HG02981 (cell line): ENCODE data around the gene TNRC6C.
A peak's percentile ranks its signal among the peaks of the same experiment; 100 is the strongest.
"Not testable (repeated sequence)": the region's sequence is repeated elsewhere in the genome, so short reads cannot be mapped to it uniquely, and the experiment has no call there.

Source experiments
- ATAC-seq: cut with Tn5 transposase; IDR thresholded peaks from one replicate; pipeline ENCODE4 v1.9.1; 2021; ENCODE audit warnings: mild to moderate bottlenecking, moderate library complexity; ENCODE audit not compliant: unreplicated experiment

The TNRC6C gene

GRCh38 chr17:77929871-77930436 is 28.5 kb upstream of the TNRC6C start:
- no peak for ATAC-seq

DNA sequence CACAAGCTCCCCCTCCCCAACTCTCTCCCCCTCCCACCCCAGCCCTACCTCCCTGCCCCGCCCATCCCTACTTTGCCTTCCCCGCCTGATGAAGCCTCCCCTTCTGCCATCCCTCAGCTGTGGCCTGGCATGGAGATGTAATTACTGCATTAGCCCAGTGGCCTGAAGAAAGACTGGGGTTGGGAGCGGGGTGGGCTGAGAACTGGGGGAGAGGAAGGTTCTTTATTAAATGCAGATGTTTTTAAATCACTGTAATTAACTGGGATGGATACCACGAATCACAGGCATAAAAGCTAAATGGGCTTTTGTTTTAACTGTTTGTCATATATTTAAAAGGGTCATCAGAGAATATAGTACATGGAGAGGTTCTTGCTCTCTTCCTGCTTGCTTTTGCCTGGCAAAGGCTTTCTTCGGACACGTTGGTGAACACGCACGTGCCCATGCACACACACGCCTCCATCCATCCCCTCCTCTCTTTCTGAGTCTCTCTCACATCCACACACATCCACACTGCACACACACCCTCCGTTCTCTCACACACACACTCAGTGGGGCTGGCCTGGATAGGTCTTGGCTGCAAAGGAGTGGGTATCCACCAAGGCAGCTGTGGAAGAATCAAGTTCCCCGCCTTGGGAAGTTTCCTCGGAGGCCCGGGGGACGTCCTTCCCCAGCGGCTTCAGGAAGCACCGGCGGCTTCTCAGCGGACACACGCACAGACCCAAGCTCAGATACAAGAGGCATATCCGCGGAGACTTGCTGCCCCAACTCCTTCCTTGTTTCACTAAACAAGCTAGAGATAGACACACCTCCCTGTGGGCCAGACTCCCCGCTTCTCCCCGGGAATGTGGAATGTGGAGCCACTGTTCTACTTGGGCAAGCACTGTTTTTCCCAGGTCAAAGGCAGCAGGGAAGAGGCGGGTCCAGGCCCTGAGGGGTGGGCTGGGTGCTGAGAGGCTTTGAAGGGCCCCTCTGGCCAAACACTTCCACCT is 27.4 kb upstream of the TNRC6C start:
- no peak for ATAC-seq

- no peak for ATAC-seq
Measured at GRCh38 chr17:77933777-77934398, 24.6 kb upstream of the TNRC6C start.

GRCh38 chr17:77935121-77935571 is 23.4 kb upstream of the TNRC6C start:
- ATAC-seq, result no peak

DNA sequence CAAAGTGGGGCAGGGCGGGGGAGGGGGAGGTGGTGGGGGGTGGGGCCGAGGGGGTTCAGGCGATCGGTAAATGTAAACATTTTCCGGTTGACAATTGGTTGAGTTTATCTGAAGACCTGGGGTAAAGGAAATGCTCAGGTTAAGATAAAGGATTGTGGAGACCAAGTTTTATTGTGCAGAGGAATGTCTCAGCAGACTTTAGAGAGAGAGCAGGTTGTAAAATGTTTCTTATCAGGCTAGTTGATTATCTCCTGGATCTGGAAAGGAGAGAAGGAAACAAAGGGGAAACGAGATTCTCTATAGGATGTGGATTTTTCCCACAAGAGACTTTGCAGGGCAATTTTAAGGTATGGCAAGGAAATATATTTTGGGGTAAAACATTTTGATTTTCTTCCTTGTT is 22.8 kb upstream of the TNRC6C start:
- not testable (repeated sequence) for ATAC-seq

GRCh38 chr17:77936881-77937280 is 21.6 kb upstream of the TNRC6C start:
- no peak for ATAC-seq

DNA sequence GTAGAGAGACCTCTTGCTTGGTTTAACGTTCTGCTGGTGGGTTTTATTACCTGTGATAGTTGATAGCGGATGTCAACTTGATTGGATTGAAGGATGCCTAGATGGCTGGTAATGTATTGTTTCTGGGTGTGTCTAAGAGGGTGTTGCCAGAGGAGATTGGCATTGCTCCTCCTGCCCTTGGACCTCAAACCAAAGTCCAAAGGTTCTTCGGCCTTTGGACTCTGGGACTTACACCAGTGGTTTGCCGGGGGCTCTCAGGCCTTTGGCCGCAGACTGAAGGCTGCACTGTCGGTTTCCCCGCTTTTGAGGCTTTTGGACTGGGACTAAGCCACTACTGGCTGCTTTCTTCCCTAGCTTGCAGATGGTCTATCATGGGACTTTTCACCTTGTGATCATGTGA is 17.5 kb upstream of the TNRC6C start:
- no peak for ATAC-seq

- no peak for ATAC-seq
Measured at GRCh38 chr17:77942112-77942988, 16.2 kb upstream of the TNRC6C start.

- ATAC-seq, result no peak
Measured at GRCh38 chr17:77943971-77944370, 14.5 kb upstream of the TNRC6C start.

DNA sequence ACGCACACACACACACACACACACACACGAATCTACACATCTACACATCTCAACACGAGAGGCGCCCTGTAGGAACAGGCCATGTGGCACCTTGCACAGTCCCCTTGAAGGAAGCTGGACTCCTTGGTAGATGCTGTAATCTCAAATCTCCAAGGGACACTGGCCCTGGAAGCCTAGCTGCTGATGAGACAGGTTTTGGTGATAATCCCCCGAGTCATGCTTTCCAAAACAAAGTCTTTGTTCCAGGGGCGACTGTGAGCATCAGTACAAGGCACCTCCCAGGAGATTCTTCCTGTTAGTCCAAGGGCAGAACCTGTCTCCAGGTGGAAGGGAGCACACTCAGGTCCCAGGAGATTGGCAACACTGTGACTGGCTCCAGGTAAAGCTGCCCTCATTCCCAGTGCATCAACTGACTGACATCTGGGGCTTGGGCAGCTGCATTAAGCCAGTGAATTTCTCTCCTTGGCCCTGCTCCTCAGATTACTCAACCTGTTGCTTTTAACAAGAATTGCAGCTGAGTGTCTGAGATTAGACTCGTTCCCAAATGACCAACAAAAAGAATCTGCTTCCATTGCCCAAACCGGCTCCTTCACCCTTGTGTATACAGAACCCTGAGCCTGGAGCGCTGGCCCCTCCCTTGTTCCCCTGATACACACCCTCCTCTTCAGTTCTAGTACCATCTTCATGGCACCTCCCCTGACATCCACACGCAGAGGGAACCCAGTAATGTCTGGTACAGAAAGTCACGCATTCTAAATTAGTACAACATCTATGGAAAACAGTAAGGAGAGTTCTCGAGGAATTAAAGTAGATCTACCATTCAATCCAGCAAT is 13.9 kb upstream of the TNRC6C start:
- no peak for ATAC-seq

- ATAC-seq, result no peak
Measured at GRCh38 chr17:77946900-77947645, 11.4 kb upstream of the TNRC6C start.

GRCh38 chr17:77948690-77949114 is 9.8 kb upstream of the TNRC6C start:
- ATAC-seq, result no peak

DNA sequence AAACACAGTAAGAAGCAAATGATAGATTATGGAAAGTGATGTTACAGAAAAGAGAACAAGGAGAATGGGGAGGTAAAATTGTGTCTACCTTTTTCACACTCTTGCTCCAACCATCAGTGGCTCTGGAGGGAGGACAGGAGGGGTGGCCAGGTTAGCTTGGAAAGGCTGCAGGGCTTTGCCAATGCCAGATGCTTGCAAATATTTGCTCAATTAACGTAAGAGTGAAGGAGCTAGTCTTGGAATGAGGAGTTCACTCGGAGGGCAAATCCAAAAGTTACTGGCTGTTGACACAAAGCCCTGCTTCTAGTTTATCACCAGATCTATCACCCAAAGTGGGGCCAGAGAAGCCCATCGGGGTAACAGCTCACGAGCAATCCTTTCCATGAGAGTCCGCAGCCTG is 7.4 kb upstream of the TNRC6C start:
- ATAC-seq, result no peak

- no peak for ATAC-seq
Measured at GRCh38 chr17:77952368-77952767, 6.1 kb upstream of the TNRC6C start.

DNA sequence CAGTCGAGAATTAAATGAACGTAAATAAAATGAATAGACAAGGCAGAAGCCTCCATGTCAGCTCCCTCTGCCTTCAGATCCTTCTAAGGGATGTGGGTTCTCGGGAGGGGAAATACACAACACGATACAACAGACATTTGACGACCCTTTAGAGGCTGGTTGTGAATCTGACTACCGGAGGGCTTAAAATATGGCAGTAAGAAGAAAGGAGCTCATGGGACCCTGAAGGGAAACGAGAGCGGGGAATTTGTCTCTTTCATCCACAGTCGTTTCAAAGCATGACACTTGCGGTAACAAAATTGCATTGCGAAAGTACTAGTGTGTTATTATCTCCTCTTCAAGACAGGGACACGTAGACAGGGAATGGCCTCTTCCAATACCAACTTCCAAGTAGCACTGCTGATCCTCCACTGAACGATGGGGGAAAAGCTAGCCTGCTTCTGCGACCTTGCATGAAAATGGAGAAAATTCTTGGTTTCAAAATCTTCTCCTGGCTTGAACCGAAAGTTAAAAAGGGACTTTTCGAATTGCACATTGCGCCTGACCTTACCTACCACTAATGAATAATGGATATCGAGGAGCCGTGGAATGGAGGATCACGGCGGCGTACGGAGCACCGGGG is 1.2 kb upstream of the TNRC6C start:
- no peak for ATAC-seq

DNA sequence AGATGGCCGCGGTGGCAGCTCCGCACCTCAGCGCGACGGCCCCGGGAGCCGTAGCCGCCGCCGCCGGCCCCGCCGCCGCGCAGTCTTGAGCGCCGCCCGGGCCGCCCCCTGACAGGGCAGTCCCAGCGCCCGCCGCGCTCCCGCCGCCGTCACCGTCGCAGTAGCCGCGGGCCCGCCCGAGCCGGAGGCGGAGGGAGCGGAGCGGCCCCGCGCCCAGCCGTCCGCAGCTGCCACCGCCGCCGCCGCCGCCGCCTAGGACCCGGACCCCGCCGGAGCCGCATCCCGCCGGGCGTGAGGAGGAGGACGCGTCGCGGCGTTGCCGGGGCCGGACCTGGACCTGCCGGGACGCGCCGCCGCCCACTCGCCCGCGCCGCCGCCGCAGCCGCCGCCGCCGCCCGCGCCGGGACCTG is 218 bp downstream of the TNRC6C start:
- ATAC-seq, result peak; percentile 8

DNA sequence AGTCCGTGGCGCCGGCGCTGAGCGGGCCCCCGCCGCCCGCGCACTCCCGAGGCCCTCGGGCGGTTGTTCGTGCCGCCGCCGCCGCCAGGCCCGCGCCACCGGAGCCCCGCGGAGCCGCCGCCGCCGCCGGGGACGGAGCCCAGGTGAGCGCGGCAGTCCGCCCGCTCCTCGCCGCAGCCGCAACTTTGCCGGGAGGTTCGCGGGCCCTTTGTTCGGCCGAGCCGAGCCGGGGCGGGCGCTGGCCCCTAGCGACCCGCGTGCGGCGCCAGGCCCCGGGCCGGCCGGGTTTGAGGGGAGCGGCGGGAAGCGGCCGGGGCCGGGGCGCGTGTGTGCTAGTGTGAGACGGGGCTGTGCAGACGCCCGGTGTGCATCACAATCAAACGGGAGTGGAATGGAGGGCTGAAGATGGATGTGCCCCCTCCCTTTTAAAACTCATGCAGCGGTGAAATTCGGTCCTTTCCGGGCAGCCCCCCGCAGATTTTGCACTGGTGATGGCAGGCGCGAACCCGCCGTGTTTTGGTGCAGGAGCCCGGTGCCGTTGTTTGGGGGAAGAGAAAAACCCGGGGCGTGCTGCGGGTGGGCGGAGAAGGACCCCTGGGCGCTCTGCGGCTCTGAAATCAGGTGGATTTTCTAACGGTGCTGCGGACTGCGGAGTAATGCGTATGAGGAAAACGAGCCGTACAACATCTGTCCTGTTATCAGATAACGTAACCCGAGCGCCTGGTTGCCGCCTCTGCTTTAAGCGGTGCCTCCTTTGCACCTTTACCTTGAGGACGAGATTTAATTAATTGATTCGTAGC is 823 bp downstream of the TNRC6C start:
- ATAC-seq, result no peak
